SU-DHL-6 (cell line): ENCODE results near the gene EEFSEC.

Source experiments
- H2AFZ ChIP-seq: fragments of 200-600 bp; sonication (generic); 2 replicates; pipeline ENCODE4 v1.6.1; 2014; ENCODE audit warnings: low read depth, mild to moderate bottlenecking, moderate library complexity, mixed read lengths, antibody characterized with exemption, low read length; ENCODE audit not compliant: severe bottlenecking
- H3F3A ChIP-seq: fragments of 200-600 bp; shearing (Covaris generic); 2 replicates; pipeline ENCODE4 v1.6.0; 2016; ENCODE audit warnings: antibody characterized with exemption, mild to moderate bottlenecking; ENCODE audit not compliant: insufficient read depth
- H3K27ac ChIP-seq: fragments of 200-600 bp; sonication (generic); 2 replicates; pipeline ENCODE4 v1.5.1; 2016; ENCODE audit warnings: low read depth, mild to moderate bottlenecking, low read length, moderate library complexity, mixed read lengths
- H3K27me3 ChIP-seq: fragments of 200-600 bp; sonication (generic), shearing (Covaris generic); 2 replicates; pipeline ENCODE4 v1.6.0; 2014; ENCODE audit warnings: mild to moderate bottlenecking, low read length
- H3K36me3 ChIP-seq: fragments of 200-600 bp; sonication (generic); 2 replicates; pipeline ENCODE4 v1.6.1; 2014; ENCODE audit warnings: mild to moderate bottlenecking, low read length, mixed read lengths
- H3K4me2 ChIP-seq: fragments of 300-600, 200-600 bp; shearing (Covaris generic), sonication (generic); 2 replicates; pipeline ENCODE4 v1.6.0; 2014; ENCODE audit warnings: low read length, low read depth, mild to moderate bottlenecking; ENCODE audit not compliant: poor library complexity, severe bottlenecking
- H3K4me3 ChIP-seq: fragments of 200-600 bp; sonication (generic); 2 replicates; pipeline ENCODE4 v1.5.1; 2014; ENCODE audit warnings: antibody characterized with exemption, low read length, mild to moderate bottlenecking, mixed read lengths; ENCODE audit not compliant: insufficient read depth, poor library complexity, severe bottlenecking
- H3K79me2 ChIP-seq: fragments of 200-600 bp; sonication (generic); 2 replicates; pipeline ENCODE4 v1.6.1; 2014; ENCODE audit warnings: mild to moderate bottlenecking, low read length, moderate library complexity; ENCODE audit not compliant: insufficient read depth
- H3K9ac ChIP-seq: fragments of 200-600 bp; sonication (generic); 2 replicates; pipeline ENCODE4 v1.7.0; 2014; ENCODE audit warnings: mild to moderate bottlenecking, low read length
- H3K9me2 ChIP-seq: fragments of 200-600 bp; sonication (generic); replicated peaks from 2 replicates; pipeline ENCODE4 v1.6.1; 2014; ENCODE audit warnings: low read length; ENCODE audit not compliant: insufficient read depth
- H3K9me3 ChIP-seq: fragments of 200-600 bp; sonication (generic); 2 replicates; pipeline ENCODE4 v1.6.1; 2014; ENCODE audit warnings: low read length, mixed read lengths; ENCODE audit not compliant: insufficient read depth
- H4K20me1 ChIP-seq: fragments of 200-600 bp; sonication (generic); 2 replicates; pipeline ENCODE4 v1.6.1; 2014; ENCODE audit warnings: low read depth, mild to moderate bottlenecking, antibody characterized with exemption, low read length, moderate library complexity, mixed read lengths
- EZH2phosphoT487 ChIP-seq: fragments of 200-600 bp; sonication (generic), shearing (Covaris generic); conservative IDR thresholded peaks from 2 replicates; pipeline ENCODE4 v1.6.1; 2018; ENCODE audit warnings: mild to moderate bottlenecking, antibody characterized with exemption, low read length, moderate library complexity, mixed read lengths
- TF ChIP-seq, protein P1 (sequence below): fragments of 200-600 bp; sonication (generic); IDR thresholded peaks from one replicate; pipeline ENCODE4 v1.5.1; 2017; ENCODE audit warnings: antibody characterized with exemption, mild to moderate bottlenecking, low read length, moderate library complexity; ENCODE audit not compliant: insufficient read depth, poor library complexity, severe bottlenecking

Gene EEFSEC

DNA sequence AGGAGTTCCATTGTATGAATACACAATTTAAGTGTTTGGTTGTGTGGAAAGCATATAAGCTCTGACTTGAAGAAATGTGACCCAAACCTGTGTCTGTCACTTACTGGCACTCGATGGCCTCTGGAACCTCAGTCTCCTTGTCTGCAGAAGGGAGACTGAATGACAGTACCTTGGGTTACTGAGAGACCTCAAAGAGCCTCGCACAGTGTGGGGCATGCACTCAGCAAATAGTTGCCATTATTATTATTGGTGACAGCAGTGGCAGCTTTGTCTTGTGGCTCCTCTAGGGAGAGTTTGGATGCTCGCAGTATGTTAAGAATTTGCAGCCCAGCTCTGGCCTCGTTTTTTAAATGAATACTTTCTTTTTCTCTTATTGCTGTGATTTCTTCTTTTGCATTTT, 43.4 kb downstream of the EEFSEC start:
- Histone ChIP-seq H3K27me3 (no peaks in the 10 kb centered on the region), H3F3A (no peaks in the 10 kb centered on the region), H3K4me2 (no peak overlapping the region), H3K9ac (no peak overlapping the region), H3K9me2 (no peaks in the 10 kb centered on the region), H3K27ac (no peak overlapping the region), H3K4me3 (no peak overlapping the region), H2AFZ (no peak overlapping the region), H3K36me3 (no peaks in the 10 kb centered on the region), H3K9me3 (no peaks in the 10 kb centered on the region), H4K20me1 (no peaks in the 10 kb centered on the region), H3K79me2 (peaks cover 14% of the 10 kb centered on the region)
- TF ChIP-seq, protein P1, sequence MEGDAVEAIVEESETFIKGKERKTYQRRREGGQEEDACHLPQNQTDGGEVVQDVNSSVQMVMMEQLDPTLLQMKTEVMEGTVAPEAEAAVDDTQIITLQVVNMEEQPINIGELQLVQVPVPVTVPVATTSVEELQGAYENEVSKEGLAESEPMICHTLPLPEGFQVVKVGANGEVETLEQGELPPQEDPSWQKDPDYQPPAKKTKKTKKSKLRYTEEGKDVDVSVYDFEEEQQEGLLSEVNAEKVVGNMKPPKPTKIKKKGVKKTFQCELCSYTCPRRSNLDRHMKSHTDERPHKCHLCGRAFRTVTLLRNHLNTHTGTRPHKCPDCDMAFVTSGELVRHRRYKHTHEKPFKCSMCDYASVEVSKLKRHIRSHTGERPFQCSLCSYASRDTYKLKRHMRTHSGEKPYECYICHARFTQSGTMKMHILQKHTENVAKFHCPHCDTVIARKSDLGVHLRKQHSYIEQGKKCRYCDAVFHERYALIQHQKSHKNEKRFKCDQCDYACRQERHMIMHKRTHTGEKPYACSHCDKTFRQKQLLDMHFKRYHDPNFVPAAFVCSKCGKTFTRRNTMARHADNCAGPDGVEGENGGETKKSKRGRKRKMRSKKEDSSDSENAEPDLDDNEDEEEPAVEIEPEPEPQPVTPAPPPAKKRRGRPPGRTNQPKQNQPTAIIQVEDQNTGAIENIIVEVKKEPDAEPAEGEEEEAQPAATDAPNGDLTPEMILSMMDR = no peak
- TF ChIP-seq EZH2phosphoT487 = no peak

DNA sequence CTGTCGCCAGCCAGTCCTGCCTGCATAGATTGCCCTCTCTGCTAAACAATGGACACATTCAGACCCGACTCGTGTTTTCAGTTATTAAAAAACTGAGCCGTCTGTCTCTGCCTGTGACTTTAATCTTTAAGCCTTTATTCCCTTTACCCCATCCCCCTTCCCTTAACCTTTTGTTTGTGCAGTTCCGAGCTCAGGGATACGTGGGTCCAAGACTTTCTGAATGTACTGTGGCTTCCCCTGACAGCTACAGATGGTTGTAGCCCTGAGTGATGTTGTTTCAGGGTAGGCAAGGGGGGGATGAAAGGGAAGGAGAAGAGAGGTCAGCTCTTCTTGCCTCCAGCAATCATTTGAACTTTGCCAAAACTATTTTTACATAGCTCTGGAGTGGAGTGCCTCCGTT, 44.6 kb downstream of the EEFSEC start:
- no peak overlapping the region for H3K4me3 ChIP-seq

DNA sequence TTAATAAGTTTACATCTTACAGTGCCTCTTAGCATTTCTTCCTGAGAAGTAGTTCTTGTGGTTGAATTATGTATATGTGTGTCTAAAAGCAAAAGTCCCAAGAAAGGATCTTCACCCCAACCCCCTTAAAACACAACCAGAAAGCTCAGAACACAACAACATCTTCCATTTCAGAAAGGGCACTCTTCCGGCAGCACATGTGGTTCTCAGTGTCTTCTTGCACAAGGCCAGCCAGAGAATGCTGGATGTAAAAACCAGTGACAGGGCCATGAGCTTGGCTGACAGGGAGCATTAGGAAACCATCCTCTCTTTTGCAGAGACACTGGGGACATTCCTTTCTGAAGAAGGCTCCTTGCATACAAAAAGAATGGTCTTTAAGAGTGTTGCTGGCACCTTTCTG, 45.0 kb downstream of the EEFSEC start:
- no peaks in the 10 kb centered on the region for H3K9me2 ChIP-seq
- no peaks in the 10 kb centered on the region for H3K9me3 ChIP-seq
- TF ChIP-seq, protein P1 = no peak
- no peak for TF ChIP-seq EZH2phosphoT487
- H3K4me3 ChIP-seq = no peak overlapping the region
- no peaks in the 10 kb centered on the region for H4K20me1 ChIP-seq
- H3K36me3 ChIP-seq = no peaks in the 10 kb centered on the region
- no peak overlapping the region for H3K4me2 ChIP-seq
- no peaks in the 10 kb centered on the region for H3F3A ChIP-seq
- no peak overlapping the region for H3K27ac ChIP-seq
- H3K9ac ChIP-seq = no peak overlapping the region
- H2AFZ ChIP-seq = no peak overlapping the region
- H3K27me3 ChIP-seq = no peaks in the 10 kb centered on the region
- H3K79me2 ChIP-seq = peaks cover 3% of the 10 kb centered on the region

More for the DNA sequence above, 44.6 kb downstream of the EEFSEC start:
- no peaks in the 10 kb centered on the region for H4K20me1 ChIP-seq
- H2AFZ ChIP-seq = no peak overlapping the region
- H3K36me3 ChIP-seq = no peaks in the 10 kb centered on the region
- H3K27ac ChIP-seq = no peak overlapping the region
- no peak overlapping the region for H3K9ac ChIP-seq
- no peaks in the 10 kb centered on the region for H3K9me3 ChIP-seq
- H3K27me3 ChIP-seq = no peaks in the 10 kb centered on the region
- TF ChIP-seq, protein P1 = no peak
- no peak for TF ChIP-seq EZH2phosphoT487
- no peak overlapping the region for H3K4me2 ChIP-seq
- H3F3A ChIP-seq = no peaks in the 10 kb centered on the region
- H3K9me2 ChIP-seq = no peaks in the 10 kb centered on the region
- H3K79me2 ChIP-seq = peaks cover 7% of the 10 kb centered on the region
